HepG2 (cell line): ENCODE data around the gene ZNF429. TPM values are rescaled to one million over a fixed set of nuclear protein-coding genes. Genes with fewer than 3 reads are reported as not detected.
A peak's percentile ranks its signal among the peaks of the same experiment; 100 is the strongest.

Experiments
- ATAC-seq: fragments of 200-7000 bp; cut with Tn5 transposase; 3 replicates; pipeline ENCODE4 v1.9.1; 2020; ENCODE audit warnings: mild to moderate bottlenecking, moderate library complexity
- BruUV-seq: library from RNA; stranded (reverse); fragments of 400-500 nt; replicated peaks from 2 replicates; lab custom pipeline; 2021; lab: Mats Ljungman, UMichigan
- CTCF ChIA-PET: fragments of 300-600 bp; formaldehyde crosslinking; extraction: SDS; loops from one replicate; lab custom pipeline; 2021; ENCODE audit warnings: low total read pairs, inconsistent platforms, low intra/inter-chr PET ratio; lab: Yijun Ruan, JAX
- POLR2A ChIA-PET: fragments of 350-600 bp; sonication (Branson Sonifier 250); formaldehyde crosslinking; loops from one replicate; lab custom pipeline; 2020; ENCODE audit warnings: antibody characterized with exemption, inconsistent platforms; lab: Yijun Ruan, JAX
- DNase-seq: peaks from one replicate; pipeline ENCODE4 v3.0.0-alpha.2; 2015; ENCODE audit warnings: low spot score
- FAIRE-seq: peaks from 3 replicates; lab custom pipeline; 2011; peaks lifted over from hg19 to GRCh38; lab: Jason Lieb, UNC
- H2AFZ ChIP-seq: one replicate; pipeline ENCODE4 v1.6.1; 2011; ENCODE audit warnings: low read length, inconsistent platforms
- H3K27ac ChIP-seq: fragments of 300-600 bp; 3 replicates; pipeline ENCODE4 v1.8.0; 2011; ENCODE audit warnings: mixed run types, mild to moderate bottlenecking, mixed read lengths, low read length, inconsistent platforms; ENCODE audit not compliant: insufficient read depth; ENCODE audit errors: extremely low read length
- H3K27me3 ChIP-seq, 2 experiments: fragments of 200-600 bp in 1 of 2; 2 replicates in 1 of 2; 3 replicates in 1 of 2; pipeline versions ENCODE4 v1.6.0 to v1.8.0; 2011; ENCODE audit warnings: low read length in 2 of 2, mild to moderate bottlenecking in 2 of 2, moderate library complexity in 2 of 2, inconsistent platforms in 1 of 2; ENCODE audit not compliant: insufficient read depth in 2 of 2, control insufficient read depth in 1 of 2
- H3K36me3 ChIP-seq, 2 experiments: fragments of 200-600 bp in 1 of 2; replicated peaks in 1 of 2; 2 replicates in 1 of 2; 3 replicates in 1 of 2; pipeline versions ENCODE4 v1.5.1 to v1.8.0; 2011; ENCODE audit warnings: low read length in 2 of 2, inconsistent platforms in 1 of 2; ENCODE audit not compliant: insufficient read depth in 2 of 2, control insufficient read depth in 1 of 2
- H3K4me1 ChIP-seq: 2 replicates; pipeline ENCODE4 v1.5.1; 2012; ENCODE audit warnings: low read length, inconsistent platforms; ENCODE audit not compliant: insufficient read depth
- H3K4me2 ChIP-seq: 2 replicates; pipeline ENCODE4 v1.6.0; 2011; ENCODE audit warnings: low read depth, low read length, inconsistent platforms
- H3K4me3 ChIP-seq, 3 experiments: fragments of 200-600 bp in 1 of 3; sonication (generic), shearing (Covaris generic) in 1 of 3; replicated peaks in 1 of 3; 2 replicates each; pipeline ENCODE4 v1.5.1; 2011 to 2016; ENCODE audit warnings: low read length in 3 of 3, inconsistent platforms in 2 of 3, low read depth in 2 of 3, mild to moderate bottlenecking in 2 of 3, control low read depth in 1 of 3, mixed read lengths in 1 of 3; ENCODE audit not compliant: insufficient read depth in 1 of 3
- H3K79me2 ChIP-seq: one replicate; pipeline ENCODE4 v1.6.1; 2011; ENCODE audit warnings: low read length, inconsistent platforms; ENCODE audit not compliant: insufficient read depth
- H3K9ac ChIP-seq: 2 replicates; pipeline ENCODE4 v1.6.0; 2011; ENCODE audit warnings: mild to moderate bottlenecking, low read depth, low read length, inconsistent platforms; ENCODE audit not compliant: insufficient read depth
- H3K9me3 ChIP-seq: 2 replicates; pipeline ENCODE4 v1.5.1; 2012; ENCODE audit warnings: mild to moderate bottlenecking, low read length
- H4K20me1 ChIP-seq: 2 replicates; pipeline ENCODE4 v1.6.0; 2011; ENCODE audit warnings: inconsistent platforms, mild to moderate bottlenecking, low read length, moderate library complexity; ENCODE audit not compliant: insufficient read depth
- STAG1 ChIP-seq: sonication (generic); formaldehyde crosslinking; IDR thresholded peaks from 2 replicates; pipeline ENCODE4 v1.4.0; 2020; ENCODE audit warnings: missing genetic modification reagents
- ZSCAN30 ChIP-seq: sonication (generic); formaldehyde crosslinking; IDR thresholded peaks from 2 replicates; pipeline ENCODE4 v1.5.0; 2020; ENCODE audit warnings: mild to moderate bottlenecking, missing genetic modification reagents
- WGBS: methylation state at CpG from one replicate; pipeline ENCODE4 v1.1.6; 2017; ENCODE audit warnings: low lambda C conversion rate; 5-methylcytosine and 5-hydroxymethylcytosine counted together
- in situ Hi-C: cut with HindIII; loops from 2 replicates; pipeline ENCODE4 v1.10.0; 2017; ENCODE audit warnings: low pct_unique_long_range_greater_than_20kb; ENCODE audit not compliant: extremely low pct_ligation_motif_present
- intact Hi-C: fragments of 100-400 bp; cut with micrococcal nuclease; formaldehyde crosslinking; loops from one replicate; pipeline ENCODE4 v1.10.0; 2022; ENCODE audit not compliant: unreplicated experiment
- polyA plus RNA-seq, 8 experiments: library from polyadenylated mRNA; depleted of rRNA in 3 of 8; stranded (reverse) in 7 of 8; unstranded in 1 of 8; fragments of >200 nt; fragmentation: Illumina TruSeq in 4 of 8; extraction: Trizol in 4 of 8; gene quantifications; 2 replicates each; pipeline versions ENCODE4 v1.2.1 to v1.2.3, GENCODE V29; 2011 to 2016; ENCODE audit warnings: low read depth in 4 of 8, missing spikeins in 1 of 8, mixed read lengths in 1 of 8; ENCODE audit not compliant: insufficient read depth in 1 of 8
- total RNA-seq, 5 experiments: library from RNA; depleted of rRNA; stranded (reverse); fragments of >200 nt; fragmentation: Illumina TruSeq; extraction: Trizol; gene quantifications; 2 replicates each; pipeline ENCODE4 v1.2.3, GENCODE V29; 2016; ENCODE audit warnings: low read depth in 1 of 5
- TF ChIP-seq, protein P1 (sequence below): sonication (generic); formaldehyde crosslinking; IDR thresholded peaks from 2 replicates; pipeline ENCODE4 v1.4.0; 2020; ENCODE audit warnings: missing genetic modification reagents
- TF ChIP-seq, protein P2 (sequence below): sonication (generic); formaldehyde crosslinking; IDR thresholded peaks from 2 replicates; pipeline ENCODE4 v1.5.0; 2020; ENCODE audit warnings: mild to moderate bottlenecking, missing genetic modification reagents, moderate library complexity
- TF ChIP-seq, protein P3 (sequence below): sonication (generic); formaldehyde crosslinking; IDR thresholded peaks from 2 replicates; pipeline ENCODE4 v1.4.0; 2020; ENCODE audit warnings: mild to moderate bottlenecking, missing genetic modification reagents

ZNF429 gene
- total and polyA plus RNA-seq, 2 of the 13 experiments (the other 11 are each of a cell fraction or from before 2014, with no cell fraction given): 3.3 to 3.4 TPM

DNA sequence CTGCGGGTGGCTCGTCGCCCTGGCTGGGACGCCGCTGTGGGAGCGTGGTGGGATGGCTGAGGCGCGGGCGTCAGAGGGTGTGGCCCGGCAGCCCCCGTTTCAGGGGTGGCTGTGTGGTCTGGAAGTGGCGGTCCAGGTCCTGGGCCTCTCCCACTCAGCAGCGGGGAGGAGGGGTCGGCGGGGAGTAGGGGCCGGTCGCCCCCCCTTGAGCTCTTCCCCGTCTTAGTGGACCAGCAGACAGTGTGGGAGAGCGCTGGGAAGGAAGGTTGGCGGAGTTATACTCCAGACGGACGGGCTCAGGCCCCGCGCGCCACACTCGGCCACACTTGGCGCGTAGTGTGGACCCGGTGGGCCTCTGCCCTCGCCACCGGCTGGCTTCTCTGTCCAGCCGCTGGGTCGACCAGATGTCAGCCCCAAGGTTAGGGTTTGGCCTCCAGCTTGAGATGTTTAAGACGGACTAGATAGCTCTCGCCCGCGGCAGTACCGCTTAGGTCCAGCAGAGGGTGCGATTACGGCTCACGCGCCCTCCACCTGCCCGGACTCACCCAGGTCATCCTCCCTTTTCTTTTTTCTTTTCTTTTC, 21.7 kb upstream of the ZNF429 start:
- TF ChIP-seq STAG1 (0 out of 2 replicates have a peak, but pooled peaks have one; percentile 4), ZSCAN30 (no peak)
- TF ChIP-seq, protein P1, sequence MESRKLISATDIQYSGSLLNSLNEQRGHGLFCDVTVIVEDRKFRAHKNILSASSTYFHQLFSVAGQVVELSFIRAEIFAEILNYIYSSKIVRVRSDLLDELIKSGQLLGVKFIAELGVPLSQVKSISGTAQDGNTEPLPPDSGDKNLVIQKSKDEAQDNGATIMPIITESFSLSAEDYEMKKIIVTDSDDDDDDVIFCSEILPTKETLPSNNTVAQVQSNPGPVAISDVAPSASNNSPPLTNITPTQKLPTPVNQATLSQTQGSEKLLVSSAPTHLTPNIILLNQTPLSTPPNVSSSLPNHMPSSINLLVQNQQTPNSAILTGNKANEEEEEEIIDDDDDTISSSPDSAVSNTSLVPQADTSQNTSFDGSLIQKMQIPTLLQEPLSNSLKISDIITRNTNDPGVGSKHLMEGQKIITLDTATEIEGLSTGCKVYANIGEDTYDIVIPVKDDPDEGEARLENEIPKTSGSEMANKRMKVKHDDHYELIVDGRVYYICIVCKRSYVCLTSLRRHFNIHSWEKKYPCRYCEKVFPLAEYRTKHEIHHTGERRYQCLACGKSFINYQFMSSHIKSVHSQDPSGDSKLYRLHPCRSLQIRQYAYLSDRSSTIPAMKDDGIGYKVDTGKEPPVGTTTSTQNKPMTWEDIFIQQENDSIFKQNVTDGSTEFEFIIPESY (CRISPR knock-in tag): peak; percentile 98
- TF ChIP-seq, protein P2, sequence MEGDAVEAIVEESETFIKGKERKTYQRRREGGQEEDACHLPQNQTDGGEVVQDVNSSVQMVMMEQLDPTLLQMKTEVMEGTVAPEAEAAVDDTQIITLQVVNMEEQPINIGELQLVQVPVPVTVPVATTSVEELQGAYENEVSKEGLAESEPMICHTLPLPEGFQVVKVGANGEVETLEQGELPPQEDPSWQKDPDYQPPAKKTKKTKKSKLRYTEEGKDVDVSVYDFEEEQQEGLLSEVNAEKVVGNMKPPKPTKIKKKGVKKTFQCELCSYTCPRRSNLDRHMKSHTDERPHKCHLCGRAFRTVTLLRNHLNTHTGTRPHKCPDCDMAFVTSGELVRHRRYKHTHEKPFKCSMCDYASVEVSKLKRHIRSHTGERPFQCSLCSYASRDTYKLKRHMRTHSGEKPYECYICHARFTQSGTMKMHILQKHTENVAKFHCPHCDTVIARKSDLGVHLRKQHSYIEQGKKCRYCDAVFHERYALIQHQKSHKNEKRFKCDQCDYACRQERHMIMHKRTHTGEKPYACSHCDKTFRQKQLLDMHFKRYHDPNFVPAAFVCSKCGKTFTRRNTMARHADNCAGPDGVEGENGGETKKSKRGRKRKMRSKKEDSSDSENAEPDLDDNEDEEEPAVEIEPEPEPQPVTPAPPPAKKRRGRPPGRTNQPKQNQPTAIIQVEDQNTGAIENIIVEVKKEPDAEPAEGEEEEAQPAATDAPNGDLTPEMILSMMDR (CRISPR knock-in tag): peak; percentile 23
- TF ChIP-seq, protein P3, sequence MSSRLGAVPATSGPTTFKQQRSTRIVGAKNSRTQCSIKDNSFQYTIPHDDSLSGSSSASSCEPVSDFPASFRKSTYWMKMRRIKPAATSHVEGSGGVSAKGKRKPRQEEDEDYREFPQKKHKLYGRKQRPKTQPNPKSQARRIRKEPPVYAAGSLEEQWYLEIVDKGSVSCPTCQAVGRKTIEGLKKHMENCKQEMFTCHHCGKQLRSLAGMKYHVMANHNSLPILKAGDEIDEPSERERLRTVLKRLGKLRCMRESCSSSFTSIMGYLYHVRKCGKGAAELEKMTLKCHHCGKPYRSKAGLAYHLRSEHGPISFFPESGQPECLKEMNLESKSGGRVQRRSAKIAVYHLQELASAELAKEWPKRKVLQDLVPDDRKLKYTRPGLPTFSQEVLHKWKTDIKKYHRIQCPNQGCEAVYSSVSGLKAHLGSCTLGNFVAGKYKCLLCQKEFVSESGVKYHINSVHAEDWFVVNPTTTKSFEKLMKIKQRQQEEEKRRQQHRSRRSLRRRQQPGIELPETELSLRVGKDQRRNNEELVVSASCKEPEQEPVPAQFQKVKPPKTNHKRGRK (CRISPR knock-in tag): 0 out of 2 replicates have a peak, but pooled peaks have one; percentile 42
- DNase-seq (no peak), ATAC-seq (peak; percentile 58), FAIRE-seq (no peak)
- ChIA-PET POLR2A (no interaction called here), CTCF (no interaction called here)
- H3K79me2 ChIP-seq: no peaks in the 10 kb centered on the region
- no peak overlapping the region for H2AFZ ChIP-seq
- H3K4me2 ChIP-seq: no peak overlapping the region
- no peaks in the 10 kb centered on the region for H4K20me1 ChIP-seq
- no TSS peak for BruUV-seq
- no peak overlapping the region for H3K9ac ChIP-seq
- in situ Hi-C loops (no loop called here), intact Hi-C loops (no loop called here)
- H3K4me3 ChIP-seq: no peak overlapping the region
- no peaks in the 10 kb centered on the region for H3K36me3 ChIP-seq
- no peak overlapping the region for H3K27ac ChIP-seq
- no peaks in the 10 kb centered on the region for H3K4me1 ChIP-seq
- peaks cover 64% of the 10 kb centered on the region for H3K9me3 ChIP-seq
- no peaks in the 10 kb centered on the region for H3K27me3 ChIP-seq
- 89% methylated on average over 25 of the region's 43 CpGs for WGBS
